Endodermal cell (in vitro differentiated cells): ENCODE measurements around the gene MDFIC2. TPM values are rescaled to one million over a fixed set of nuclear protein-coding genes. Genes with fewer than 3 reads are reported as not detected.
A peak's percentile ranks its signal among the peaks of the same experiment; 100 is the strongest.

Experiments used
- DNase-seq: peaks from one replicate; pipeline ENCODE4 v3.0.0-alpha.2; 2017
- H3K27ac ChIP-seq: 2 replicates; pipeline ENCODE4 v1.5.1; 2013; ENCODE audit warnings: mild to moderate bottlenecking, low read depth, low read length, moderate library complexity
- H3K27me3 ChIP-seq: 2 replicates; pipeline ENCODE4 v1.6.1; 2013; ENCODE audit warnings: mild to moderate bottlenecking, low read length, moderate library complexity; ENCODE audit not compliant: insufficient read depth, control insufficient read depth, poor library complexity, severe bottlenecking
- H3K36me3 ChIP-seq: 2 replicates; pipeline ENCODE4 v1.7.0; 2013; ENCODE audit warnings: mild to moderate bottlenecking, low read length, moderate library complexity; ENCODE audit not compliant: control insufficient read depth, insufficient read depth
- H3K4me1 ChIP-seq: one replicate; pipeline ENCODE4 v1.7.0; 2013; ENCODE audit warnings: low read length; ENCODE audit not compliant: control insufficient read depth, insufficient read depth
- H3K4me3 ChIP-seq: 2 replicates; pipeline ENCODE4 v1.5.1; 2013; ENCODE audit warnings: mild to moderate bottlenecking, low read length, moderate library complexity
- H3K9ac ChIP-seq: 2 replicates; pipeline ENCODE4 v1.6.1; 2013; ENCODE audit warnings: mild to moderate bottlenecking, low read length, moderate library complexity; ENCODE audit not compliant: poor library complexity, severe bottlenecking; ENCODE audit errors: extremely low read depth
- H3K9me3 ChIP-seq: 2 replicates; pipeline ENCODE4 v1.6.1; 2013; ENCODE audit warnings: mild to moderate bottlenecking, low read length, moderate library complexity; ENCODE audit not compliant: control insufficient read depth
- H3K27ac Mint-ChIP-seq: 2 replicates; pipeline ENCODE4 v1.8.0; 2020; ENCODE audit warnings: mixed read lengths
- H3K27me3 Mint-ChIP-seq: 2 replicates; pipeline ENCODE4 v1.8.0; 2021; ENCODE audit warnings: mild to moderate bottlenecking, mixed read lengths; ENCODE audit not compliant: insufficient read depth
- H3K36me3 Mint-ChIP-seq: 2 replicates; pipeline ENCODE4 v1.8.0; 2020; ENCODE audit warnings: low read depth, mixed read lengths
- H3K4me1 Mint-ChIP-seq: 2 replicates; pipeline ENCODE4 v1.8.0; 2020; ENCODE audit warnings: mixed read lengths
- H3K4me3 Mint-ChIP-seq: 2 replicates; pipeline ENCODE4 v1.8.0; 2020; ENCODE audit warnings: mild to moderate bottlenecking, moderate library complexity, mixed read lengths
- H3K9me3 Mint-ChIP-seq: 2 replicates; pipeline ENCODE4 v1.8.0; 2020; ENCODE audit warnings: mild to moderate bottlenecking, mixed read lengths
- WGBS, 2 experiments: methylation state at CpG; one replicate each; pipeline versions ENCODE4 v1.1.5 to v1.1.7; 2013; ENCODE audit warnings: missing lambda C conversion rate in 2 of 2, mixed read lengths in 1 of 2; ENCODE audit not compliant: insufficient coverage in 1 of 2, insufficient read length in 1 of 2; 5-methylcytosine and 5-hydroxymethylcytosine counted together
- total RNA-seq, 2 donors: library from RNA; stranded (reverse); fragmentation: NEBNext Ultra II Directional in 1 of 2; extraction: Animal tissue kit (Norgen Biotek cat#: 25700) in 1 of 2; gene quantifications; 2 replicates in 1 of 2; 3 replicates in 1 of 2; pipeline ENCODE4 v1.2.1, GENCODE V29; 2021
- TF ChIP-seq, protein P1 (sequence below): fragments of 200-600 bp; sonication (generic); conservative IDR thresholded peaks from 2 replicates; pipeline ENCODE4 v1.5.0; 2021; ENCODE audit warnings: antibody characterized with exemption, mild to moderate bottlenecking

MDFIC2 gene
- total RNA-seq, 2 donors from 2014 or later, result not detected

DNA sequence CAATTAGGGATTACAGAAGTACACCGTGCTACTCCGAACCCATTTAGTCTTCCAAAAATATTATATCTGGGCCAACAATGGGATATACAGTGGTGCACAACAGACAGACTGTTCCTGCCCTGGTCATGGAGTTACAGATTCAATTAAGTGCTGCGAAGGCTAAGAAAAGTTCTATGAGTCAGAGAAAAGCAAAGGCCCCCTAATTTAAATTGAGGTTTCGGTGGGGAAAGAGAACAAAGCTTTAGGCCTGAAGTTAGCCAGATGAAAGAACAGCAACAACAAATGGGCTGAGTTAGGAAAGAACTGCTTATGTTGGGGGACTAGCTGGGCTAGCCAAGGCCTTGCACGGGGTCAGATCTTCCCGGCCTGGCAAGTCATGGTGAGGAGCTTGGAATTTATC, 131.8 kb downstream of the MDFIC2 start:
- WGBS, 2 experiments, result 95 to 98% methylated on average over 4 to 6 of the region's 6 CpGs
- Mint-ChIP-seq H3K4me1 (peaks cover 33% of the 10 kb centered on the region), H3K36me3 (no peaks in the 10 kb centered on the region), H3K9me3 (no peaks in the 10 kb centered on the region), H3K27ac (peak overlapping the region; percentile 49), H3K27me3 (peaks cover 10% of the 10 kb centered on the region), H3K4me3 (no peak overlapping the region)
- Histone ChIP-seq H3K9me3 (no peaks in the 10 kb centered on the region), H3K4me3 (no peak overlapping the region), H3K9ac (no peak overlapping the region), H3K36me3 (no peaks in the 10 kb centered on the region), H3K27me3 (no peaks in the 10 kb centered on the region), H3K27ac (no peak overlapping the region), H3K4me1 (no peaks in the 10 kb centered on the region)
- TF ChIP-seq, protein P1, sequence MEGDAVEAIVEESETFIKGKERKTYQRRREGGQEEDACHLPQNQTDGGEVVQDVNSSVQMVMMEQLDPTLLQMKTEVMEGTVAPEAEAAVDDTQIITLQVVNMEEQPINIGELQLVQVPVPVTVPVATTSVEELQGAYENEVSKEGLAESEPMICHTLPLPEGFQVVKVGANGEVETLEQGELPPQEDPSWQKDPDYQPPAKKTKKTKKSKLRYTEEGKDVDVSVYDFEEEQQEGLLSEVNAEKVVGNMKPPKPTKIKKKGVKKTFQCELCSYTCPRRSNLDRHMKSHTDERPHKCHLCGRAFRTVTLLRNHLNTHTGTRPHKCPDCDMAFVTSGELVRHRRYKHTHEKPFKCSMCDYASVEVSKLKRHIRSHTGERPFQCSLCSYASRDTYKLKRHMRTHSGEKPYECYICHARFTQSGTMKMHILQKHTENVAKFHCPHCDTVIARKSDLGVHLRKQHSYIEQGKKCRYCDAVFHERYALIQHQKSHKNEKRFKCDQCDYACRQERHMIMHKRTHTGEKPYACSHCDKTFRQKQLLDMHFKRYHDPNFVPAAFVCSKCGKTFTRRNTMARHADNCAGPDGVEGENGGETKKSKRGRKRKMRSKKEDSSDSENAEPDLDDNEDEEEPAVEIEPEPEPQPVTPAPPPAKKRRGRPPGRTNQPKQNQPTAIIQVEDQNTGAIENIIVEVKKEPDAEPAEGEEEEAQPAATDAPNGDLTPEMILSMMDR, result no peak
- DNase-seq, result no peak

DNA sequence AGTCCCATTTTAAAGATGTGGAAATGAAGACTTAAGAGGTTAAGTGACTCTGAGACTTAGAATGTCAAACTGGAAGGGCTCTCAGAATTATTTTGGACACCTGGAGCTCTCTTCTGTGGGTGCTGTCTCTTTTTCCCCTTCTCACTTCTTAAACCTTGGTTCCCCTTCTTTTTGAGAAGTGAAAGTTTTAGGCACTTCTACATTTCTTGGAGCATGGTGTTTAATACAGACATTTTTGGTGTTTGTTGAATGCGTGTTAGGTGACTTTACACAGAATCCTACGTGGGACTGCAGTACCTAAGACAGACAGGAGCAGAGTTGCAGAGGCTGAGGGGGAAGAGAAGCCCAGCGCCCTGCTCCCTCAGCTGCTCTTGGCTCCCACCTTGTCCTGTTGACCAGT, 133.3 kb downstream of the MDFIC2 start:
- no peak overlapping the region for H3K4me3 Mint-ChIP-seq
- H3K9me3 Mint-ChIP-seq, result no peaks in the 10 kb centered on the region
- H3K27me3 Mint-ChIP-seq, result peaks cover 10% of the 10 kb centered on the region
- TF ChIP-seq, protein P1, result no peak
- Histone ChIP-seq H3K27me3 (no peaks in the 10 kb centered on the region), H3K27ac (no peak overlapping the region), H3K9ac (no peak overlapping the region), H3K36me3 (no peaks in the 10 kb centered on the region), H3K4me1 (no peaks in the 10 kb centered on the region), H3K4me3 (no peak overlapping the region), H3K9me3 (no peaks in the 10 kb centered on the region)
- no peak overlapping the region for H3K27ac Mint-ChIP-seq
- no peaks in the 10 kb centered on the region for H3K36me3 Mint-ChIP-seq
- H3K4me1 Mint-ChIP-seq, result peaks cover 33% of the 10 kb centered on the region
- DNase-seq, result no peak
- 86% methylated on average over 3 of the region's 3 CpGs; no CpG with 5 or more reads in 1 of the 2 experiments for WGBS, 2 experiments

DNA sequence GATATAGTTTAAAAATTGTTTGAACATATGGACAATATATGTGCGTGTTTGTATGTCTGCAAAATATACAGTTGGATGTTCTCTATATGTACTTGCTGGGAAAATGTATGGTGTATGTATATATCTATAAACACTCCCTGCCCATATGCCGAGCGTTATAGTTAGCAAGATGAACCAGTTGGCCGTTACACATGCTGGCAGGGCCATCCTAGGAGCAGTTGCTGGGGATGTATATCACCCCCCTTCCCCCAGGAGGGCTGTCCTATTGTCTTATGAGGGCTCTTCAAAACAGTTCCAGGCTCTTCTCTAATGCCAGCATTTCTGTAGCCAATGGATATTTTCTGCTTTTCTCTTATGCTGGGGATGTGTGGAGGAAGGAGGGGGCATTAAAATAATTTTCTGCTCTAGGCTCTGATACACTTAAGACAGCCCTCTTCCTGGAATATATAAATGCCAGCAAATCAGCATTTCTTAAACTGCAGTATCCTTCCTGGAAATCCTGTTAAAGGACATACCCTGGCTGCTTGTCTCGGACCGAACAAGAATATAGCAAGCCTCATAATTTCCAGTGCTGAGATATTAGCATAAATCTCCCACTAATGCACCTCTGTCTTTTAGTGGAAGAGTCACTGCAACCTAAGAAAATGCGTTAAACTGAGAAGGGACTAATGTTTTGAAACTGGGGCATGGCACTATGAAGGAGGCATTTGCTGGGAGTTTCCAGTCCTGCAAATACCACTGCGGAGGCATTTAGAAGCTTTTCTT, 134.4 kb downstream of the MDFIC2 start:
- Mint-ChIP-seq H3K27ac (no peak overlapping the region), H3K36me3 (no peaks in the 10 kb centered on the region), H3K9me3 (no peaks in the 10 kb centered on the region), H3K4me1 (peaks cover 25% of the 10 kb centered on the region), H3K4me3 (no peak overlapping the region), H3K27me3 (peaks cover 8% of the 10 kb centered on the region)
- Histone ChIP-seq H3K36me3 (no peaks in the 10 kb centered on the region), H3K27ac (no peak overlapping the region), H3K4me1 (no peaks in the 10 kb centered on the region), H3K9ac (no peak overlapping the region), H3K27me3 (no peaks in the 10 kb centered on the region), H3K4me3 (no peak overlapping the region), H3K9me3 (no peaks in the 10 kb centered on the region)
- TF ChIP-seq, protein P1, result no peak
- whole genome bisulfite sequencing, 2 experiments, result 90 to 95% methylated on average over 5 to 8 of the region's 8 CpGs
- no peak for DNase-seq
